Vagina (tissue), 2 donors: ENCODE measurements around the gene KYNU.

Source experiments
- CTCF ChIP-seq, 3 experiments: fragments of 450-650 bp in 2 of 3; fragments of 200-600 bp in 1 of 3; sonication (generic) in 1 of 3; IDR thresholded peaks; one replicate each; pipeline ENCODE4 v1.5.1; 2017 to 2019; ENCODE audit warnings: antibody characterized with exemption in 3 of 3, mild to moderate bottlenecking in 2 of 3, moderate library complexity in 2 of 3
- POLR2A ChIP-seq, 2 donors: fragments of 450-650 bp; IDR thresholded peaks; one replicate each; pipeline ENCODE4 v1.6.1; 2017; ENCODE audit warnings: antibody characterized with exemption in 2 of 2, mild to moderate bottlenecking in 2 of 2, moderate library complexity in 2 of 2

GRCh38 chr2:142997231-142997630, 119.8 kb downstream of the KYNU start:
- TF ChIP-seq CTCF (IDR thresholded peaks at IDR 0.05): no peak
- no peak for TF ChIP-seq POLR2A (IDR thresholded peaks at IDR 0.05)
